Nephron (organoid): ENCODE measurements around the gene DNAJB13.

Source experiments
- H3K27ac Mint-ChIP-seq, 3 experiments: 2 replicates each; pipeline ENCODE4 v1.8.0; 2020; ENCODE audit warnings: mixed read lengths in 3 of 3, mild to moderate bottlenecking in 2 of 3, moderate library complexity in 1 of 3
- H3K27me3 Mint-ChIP-seq: 2 replicates; pipeline ENCODE4 v1.8.0; 2021; ENCODE audit warnings: low read depth, mild to moderate bottlenecking, moderate library complexity, mixed read lengths
- H3K36me3 Mint-ChIP-seq: 2 replicates; pipeline ENCODE4 v1.8.0; 2020; ENCODE audit warnings: low read depth, mixed read lengths
- H3K4me1 Mint-ChIP-seq: 2 replicates; pipeline ENCODE4 v1.8.0; 2020; ENCODE audit warnings: mixed read lengths
- H3K4me3 Mint-ChIP-seq, 3 experiments: 2 replicates each; pipeline ENCODE4 v1.8.0; 2020; ENCODE audit warnings: mild to moderate bottlenecking in 3 of 3, mixed read lengths in 3 of 3, moderate library complexity in 2 of 3
- H3K9me3 Mint-ChIP-seq: 2 replicates; pipeline ENCODE4 v1.8.0; 2020; ENCODE audit warnings: mixed read lengths
- TF ChIP-seq, protein P1 (sequence below), 3 experiments: fragments of 200-600 bp; sonication (generic); IDR thresholded peaks; one replicate each; pipeline ENCODE4 v1.5.0; 2021; ENCODE audit warnings: antibody characterized with exemption in 3 of 3; ENCODE audit not compliant: unreplicated experiment in 3 of 3

The DNAJB13 gene

DNA sequence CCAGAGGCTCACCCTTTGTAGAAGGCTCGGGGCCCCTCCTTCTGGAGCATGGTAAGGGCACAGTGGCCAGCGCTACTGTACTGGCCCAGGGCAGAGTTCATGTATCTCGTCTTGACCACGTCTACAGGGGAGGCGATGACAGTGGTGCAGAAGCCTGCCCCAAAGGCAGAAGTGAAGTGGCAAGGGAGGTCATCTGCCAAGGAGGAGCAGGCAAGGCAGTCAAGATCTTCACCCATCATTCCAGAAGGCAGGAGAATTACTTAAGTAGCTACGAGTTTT, 24.6 kb downstream of the DNAJB13 start:
- Mint-ChIP-seq H3K9me3 (no peaks in the 10 kb centered on the region), H3K27me3 (no peaks in the 10 kb centered on the region), H3K4me3 (no peak overlapping the region), H3K4me1 (peaks cover 12% of the 10 kb centered on the region), H3K27ac (no peak overlapping the region), H3K36me3 (peaks cover 18% of the 10 kb centered on the region)
- TF ChIP-seq, protein P1, sequence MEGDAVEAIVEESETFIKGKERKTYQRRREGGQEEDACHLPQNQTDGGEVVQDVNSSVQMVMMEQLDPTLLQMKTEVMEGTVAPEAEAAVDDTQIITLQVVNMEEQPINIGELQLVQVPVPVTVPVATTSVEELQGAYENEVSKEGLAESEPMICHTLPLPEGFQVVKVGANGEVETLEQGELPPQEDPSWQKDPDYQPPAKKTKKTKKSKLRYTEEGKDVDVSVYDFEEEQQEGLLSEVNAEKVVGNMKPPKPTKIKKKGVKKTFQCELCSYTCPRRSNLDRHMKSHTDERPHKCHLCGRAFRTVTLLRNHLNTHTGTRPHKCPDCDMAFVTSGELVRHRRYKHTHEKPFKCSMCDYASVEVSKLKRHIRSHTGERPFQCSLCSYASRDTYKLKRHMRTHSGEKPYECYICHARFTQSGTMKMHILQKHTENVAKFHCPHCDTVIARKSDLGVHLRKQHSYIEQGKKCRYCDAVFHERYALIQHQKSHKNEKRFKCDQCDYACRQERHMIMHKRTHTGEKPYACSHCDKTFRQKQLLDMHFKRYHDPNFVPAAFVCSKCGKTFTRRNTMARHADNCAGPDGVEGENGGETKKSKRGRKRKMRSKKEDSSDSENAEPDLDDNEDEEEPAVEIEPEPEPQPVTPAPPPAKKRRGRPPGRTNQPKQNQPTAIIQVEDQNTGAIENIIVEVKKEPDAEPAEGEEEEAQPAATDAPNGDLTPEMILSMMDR (IDR thresholded peaks at IDR 0.05; ENCODE audit: unreplicated experiment in 3 of 3), result no peak

DNA sequence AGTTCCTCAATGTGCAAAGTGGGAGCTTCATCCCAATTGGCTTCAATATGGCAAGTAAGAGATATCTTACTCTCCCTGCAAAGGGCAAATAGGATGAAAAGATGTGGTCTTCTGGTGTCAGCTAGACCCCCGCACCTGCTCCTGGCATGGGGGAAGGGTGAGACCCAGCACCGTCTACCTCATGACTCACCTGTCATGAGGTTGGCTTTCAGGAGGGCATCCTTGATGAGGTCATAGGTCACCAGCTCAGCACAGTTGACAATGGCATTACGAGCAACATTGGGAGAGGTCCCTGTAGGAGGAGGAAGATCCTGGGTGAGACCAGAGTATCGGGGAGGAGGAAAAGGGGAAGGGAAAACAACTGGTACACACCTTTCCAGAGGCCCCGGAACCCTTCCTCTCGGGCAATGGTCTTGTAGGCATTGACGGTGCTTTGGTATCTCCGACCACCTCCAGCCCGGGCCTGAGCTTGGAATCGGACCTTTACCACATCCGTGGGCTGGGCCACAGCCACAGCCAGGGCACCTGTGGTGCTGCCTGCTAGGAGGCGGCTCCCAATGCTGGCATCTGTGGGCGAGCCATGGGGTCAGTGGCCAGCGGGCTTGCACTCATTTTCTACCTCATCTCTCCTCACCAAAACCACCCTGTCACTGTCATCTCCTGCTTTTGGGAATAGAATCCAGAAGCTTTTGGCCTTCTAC, 25.8 kb downstream of the DNAJB13 start:
- Mint-ChIP-seq H3K4me3 (no peak overlapping the region), H3K27ac (no peak overlapping the region), H3K36me3 (peaks cover 18% of the 10 kb centered on the region), H3K9me3 (no peaks in the 10 kb centered on the region), H3K4me1 (peaks cover 23% of the 10 kb centered on the region), H3K27me3 (no peaks in the 10 kb centered on the region)
- TF ChIP-seq, protein P1 (IDR thresholded peaks at IDR 0.05; ENCODE audit: unreplicated experiment in 3 of 3), result no peak

DNA sequence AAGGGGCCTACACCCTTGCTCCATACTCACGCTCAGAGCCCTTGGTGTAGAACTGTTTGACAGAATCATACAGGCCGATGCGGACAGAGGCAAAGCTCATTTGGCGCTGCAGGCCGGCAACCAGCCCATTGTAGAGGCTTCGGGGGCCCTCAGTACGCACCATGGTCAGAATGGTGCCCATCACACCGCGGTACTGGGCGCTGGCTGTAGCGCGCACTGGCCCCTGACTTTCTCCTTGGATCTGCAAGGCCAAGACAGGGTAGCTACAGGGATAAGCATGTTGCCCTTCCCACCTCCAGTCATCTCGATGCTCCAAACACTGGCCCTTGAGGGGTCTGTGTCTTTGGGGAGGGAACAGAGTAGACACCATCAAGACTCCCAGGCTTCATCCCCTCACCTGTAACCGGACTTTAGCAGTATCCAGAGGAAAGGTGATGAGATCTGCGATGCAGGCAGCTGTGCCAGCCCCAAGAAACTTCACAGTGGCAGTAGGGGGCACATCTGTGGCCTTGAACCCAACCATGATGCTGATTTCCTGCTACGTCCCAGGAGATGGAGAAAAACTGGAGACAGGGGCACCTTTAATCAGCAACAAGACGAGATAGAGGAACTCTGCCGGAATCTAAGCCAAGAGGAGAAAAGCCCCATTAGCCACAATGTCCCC, 27.2 kb downstream of the DNAJB13 start:
- H3K9me3 Mint-ChIP-seq, result no peaks in the 10 kb centered on the region
- H3K27me3 Mint-ChIP-seq, result peaks cover 2% of the 10 kb centered on the region
- peaks cover 32% of the 10 kb centered on the region for H3K4me1 Mint-ChIP-seq
- H3K4me3 Mint-ChIP-seq, result no peak overlapping the region
- peaks cover 18% of the 10 kb centered on the region for H3K36me3 Mint-ChIP-seq
- H3K27ac Mint-ChIP-seq, result no peak overlapping the region
- TF ChIP-seq, protein P1 (IDR thresholded peaks at IDR 0.05; ENCODE audit: unreplicated experiment in 3 of 3), result no peak

DNA sequence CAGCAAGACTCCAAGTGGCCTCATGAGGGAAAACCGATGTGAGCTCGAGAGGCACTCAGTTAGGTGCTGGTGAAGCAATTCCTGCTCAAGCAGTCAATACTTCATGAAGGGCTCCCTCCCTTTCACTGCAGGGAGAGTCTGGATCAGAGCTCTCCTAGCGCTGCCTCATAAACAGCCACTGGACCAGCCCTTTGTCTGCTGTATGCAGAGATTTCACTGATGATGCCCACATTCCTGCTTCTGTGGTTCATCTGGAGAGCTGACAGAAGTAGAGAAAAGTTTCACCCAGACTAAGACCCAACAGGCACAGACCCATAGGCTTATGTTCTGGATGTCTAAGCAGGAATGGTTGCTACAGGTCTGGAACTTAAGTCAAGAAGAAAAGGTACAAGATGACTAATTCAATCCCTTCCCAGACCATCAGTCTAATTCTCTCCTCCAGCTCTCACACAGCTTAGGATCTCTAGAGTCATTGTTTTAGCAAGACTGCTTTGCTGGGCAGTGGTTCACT, 27.8 kb downstream of the DNAJB13 start:
- TF ChIP-seq, protein P1 (IDR thresholded peaks at IDR 0.05; ENCODE audit: unreplicated experiment in 3 of 3), result no peak
- H3K27me3 Mint-ChIP-seq, result peaks cover 4% of the 10 kb centered on the region
- peaks cover 34% of the 10 kb centered on the region for H3K4me1 Mint-ChIP-seq
- H3K27ac Mint-ChIP-seq, result peak overlapping the region in 1 of 3 experiments; percentile 4
- no peaks in the 10 kb centered on the region for H3K9me3 Mint-ChIP-seq
- H3K36me3 Mint-ChIP-seq, result peaks cover 18% of the 10 kb centered on the region
- H3K4me3 Mint-ChIP-seq, result peak overlapping the region in 1 of 3 experiments; percentile 69

DNA sequence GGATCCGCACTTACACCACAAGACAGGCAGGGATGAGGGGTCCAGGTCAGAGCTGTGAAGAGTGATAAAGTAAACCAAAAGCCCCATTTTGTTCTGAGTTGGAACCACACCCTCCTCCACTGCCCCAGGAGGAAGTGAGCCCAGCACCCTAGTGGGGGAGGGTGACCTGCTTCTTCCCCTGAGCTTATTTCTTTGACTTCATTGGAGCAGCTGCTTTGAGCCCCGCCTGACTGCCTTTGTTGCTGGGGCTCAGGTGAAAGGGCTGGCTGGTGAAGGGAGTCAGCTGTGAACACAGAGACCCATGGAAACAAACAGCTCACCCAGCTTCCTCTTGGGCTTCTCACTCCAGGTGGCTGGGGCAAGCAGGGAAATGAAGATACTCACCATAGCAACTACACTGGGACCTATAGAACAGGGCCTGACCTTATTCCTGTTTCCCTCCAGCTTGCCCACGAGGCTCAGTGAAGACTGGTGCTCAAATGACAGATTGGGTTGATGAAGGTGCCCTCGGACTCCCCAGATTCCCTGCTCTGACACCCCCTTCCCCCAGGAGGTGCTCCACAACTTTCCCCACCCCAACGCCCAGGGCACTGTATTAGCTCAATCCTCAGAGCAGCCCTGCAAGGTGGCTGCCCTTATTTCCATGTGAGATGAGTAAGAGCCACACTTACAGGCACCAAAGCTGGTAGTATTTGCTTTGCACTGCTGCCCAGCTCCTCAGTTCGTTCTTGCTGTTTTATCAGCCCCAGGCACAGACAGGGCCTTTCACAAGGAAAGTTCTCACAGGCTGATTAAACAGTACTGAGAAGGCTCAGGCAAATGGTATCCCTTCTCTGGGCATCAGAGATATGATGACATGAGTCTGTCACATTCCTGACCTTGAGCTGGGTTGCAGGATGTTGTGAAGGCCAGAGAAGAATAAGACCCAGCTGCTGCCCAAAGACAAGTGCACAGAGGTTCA, 29.5 kb downstream of the DNAJB13 start:
- peak overlapping the region; percentile 91 to 97 (median 93) for H3K4me3 Mint-ChIP-seq
- TF ChIP-seq, protein P1 (IDR thresholded peaks at IDR 0.05; ENCODE audit: unreplicated experiment in 3 of 3), result no peak
- no peaks in the 10 kb centered on the region for H3K9me3 Mint-ChIP-seq
- H3K27me3 Mint-ChIP-seq, result peaks cover 7% of the 10 kb centered on the region
- peaks cover 17% of the 10 kb centered on the region for H3K36me3 Mint-ChIP-seq
- peaks cover 40% of the 10 kb centered on the region for H3K4me1 Mint-ChIP-seq
- peak overlapping the region in 2 of 3 experiments; percentile 28 to 74 for H3K27ac Mint-ChIP-seq
